Measurements from ENCODE around the gene RNASE1.
"Not testable (repeated sequence)": the region's sequence is repeated elsewhere in the genome, so short reads cannot be mapped to it uniquely, and the experiment has no call there.

RNASE1 gene

DNA sequence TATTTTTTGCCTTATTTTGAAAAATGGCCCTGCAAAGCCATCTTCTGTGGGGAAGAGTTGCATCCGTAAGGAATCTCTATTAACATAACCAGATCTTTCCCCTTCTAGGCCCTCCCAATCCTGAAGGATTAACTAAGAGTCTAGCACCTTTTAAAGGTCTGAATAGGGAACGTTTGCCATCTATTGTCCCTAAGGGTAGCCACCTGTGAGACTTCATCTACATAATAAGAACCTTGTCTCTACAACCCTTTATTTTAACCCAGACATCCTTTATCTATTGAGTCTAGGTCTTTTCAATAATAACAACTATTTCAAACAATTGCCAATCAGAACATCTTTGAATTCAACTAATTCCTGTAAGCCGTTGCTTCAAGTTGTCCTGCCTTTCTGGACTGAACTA is 30.0 kb downstream of the RNASE1 start:
- no peak for DNase-seq (ENCODE audit: low read depth)

DNA sequence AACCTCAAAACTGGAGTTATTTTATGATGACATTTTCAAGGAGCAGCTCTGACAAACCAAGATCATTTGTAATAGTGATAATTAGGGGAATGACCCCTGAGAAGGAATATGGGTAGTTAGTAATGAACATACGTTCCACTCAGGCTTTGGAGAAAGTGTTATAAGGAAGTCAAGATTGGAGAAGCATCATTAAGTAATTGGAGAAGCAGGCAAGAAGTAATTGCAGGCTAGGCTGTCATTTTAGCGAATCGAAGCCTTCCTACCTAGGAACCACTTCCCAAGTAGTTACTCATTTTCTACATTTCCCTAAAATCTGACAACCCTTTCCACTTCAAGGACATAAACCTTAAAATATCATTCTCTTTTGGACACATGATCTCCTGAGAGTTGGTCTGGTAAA is 33.2 kb downstream of the RNASE1 start:
- DNase-seq (ENCODE audit: low read depth), result no peak

DNA sequence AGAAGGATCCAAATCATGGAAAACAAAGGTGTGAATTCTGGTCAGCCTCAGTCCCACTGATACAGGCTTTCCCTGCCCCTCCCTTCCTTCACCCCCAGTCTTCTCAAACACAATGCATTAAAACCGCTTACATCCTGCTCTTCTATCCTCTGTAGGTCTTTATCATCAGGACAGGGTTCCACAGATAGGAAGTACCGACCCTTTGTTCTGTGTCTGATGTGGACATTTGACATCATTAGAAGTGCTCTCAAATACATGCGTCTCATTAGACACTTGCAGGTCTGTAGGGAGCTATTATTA is 34.1 kb downstream of the RNASE1 start:
- no peak for DNase-seq (ENCODE audit: low read depth)

GRCh38 chr14:20760950-20761349 is 41.7 kb downstream of the RNASE1 start:
- no peak for DNase-seq (ENCODE audit: low read depth)

GRCh38 chr14:20759465-20759864 is 43.2 kb downstream of the RNASE1 start:
- DNase-seq (ENCODE audit: low read depth), result not testable (repeated sequence)

- no peak for DNase-seq (ENCODE audit: low read depth)
Measured at GRCh38 chr14:20757965-20758364, 44.7 kb downstream of the RNASE1 start.

DNA sequence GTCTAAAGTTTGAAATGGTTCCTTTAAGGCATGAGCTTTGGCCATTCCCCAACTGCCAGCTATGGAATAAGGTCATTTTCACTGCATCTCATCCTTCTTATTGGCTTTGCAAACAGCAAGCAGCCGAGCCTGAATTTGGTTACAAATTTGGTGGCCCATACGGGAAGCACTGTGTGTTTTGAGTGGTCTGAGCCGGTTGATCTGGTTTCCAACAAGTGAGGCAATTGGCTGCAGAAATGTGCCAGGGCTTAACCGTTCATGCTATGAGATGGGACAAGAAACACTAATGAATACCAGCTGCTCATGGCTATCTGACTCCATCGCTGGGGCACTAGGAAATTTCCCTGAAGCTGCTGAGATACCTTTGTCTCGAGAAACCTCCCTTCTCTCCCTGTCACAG is 47.6 kb downstream of the RNASE1 start:
- no peak for DNase-seq (ENCODE audit: low read depth)

- DNase-seq (ENCODE audit: low read depth), result no peak
Measured at GRCh38 chr14:20754308-20754707, 48.3 kb downstream of the RNASE1 start.

- no peak for DNase-seq (ENCODE audit: low read depth)
Measured at GRCh38 chr14:20751963-20752562, 50.6 kb downstream of the RNASE1 start.

All from GM04503 (cell line).